Measurements from ENCODE around the gene TBC1D23. TPM values are rescaled to one million over a fixed set of nuclear protein-coding genes. Genes with fewer than 3 reads are reported as not detected.

The TBC1D23 gene
- total and polyA plus RNA-seq, 12 donors, result 19.8 to 117 (median 57.3) TPM

GRCh38 chr3:100330651-100331050 is 69.9 kb downstream of the TBC1D23 start:
- Histone ChIP-seq H3K4me1 (replicated peaks in 1 of 2) (peaks cover 0 to 15% of the 10 kb centered on the region in 2 donors), H3K36me3 (replicated peaks in 1 of 2) (no peaks in the 10 kb centered on the region), H3K27ac (no peak overlapping the region), H3K4me3 (no peak overlapping the region), H3K27me3 (no peaks in the 10 kb centered on the region), H3K9me3 (replicated peaks in 1 of 3) (no peaks in the 10 kb centered on the region)
- intact Hi-C loops (cut with DNase I), result no loop called here
- 93 to 97% (median 95%) methylated on average over 5 of the region's 5 CpGs for WGBS, 4 donors
- no peak for DNase-seq
- TF ChIP-seq, protein P1, sequence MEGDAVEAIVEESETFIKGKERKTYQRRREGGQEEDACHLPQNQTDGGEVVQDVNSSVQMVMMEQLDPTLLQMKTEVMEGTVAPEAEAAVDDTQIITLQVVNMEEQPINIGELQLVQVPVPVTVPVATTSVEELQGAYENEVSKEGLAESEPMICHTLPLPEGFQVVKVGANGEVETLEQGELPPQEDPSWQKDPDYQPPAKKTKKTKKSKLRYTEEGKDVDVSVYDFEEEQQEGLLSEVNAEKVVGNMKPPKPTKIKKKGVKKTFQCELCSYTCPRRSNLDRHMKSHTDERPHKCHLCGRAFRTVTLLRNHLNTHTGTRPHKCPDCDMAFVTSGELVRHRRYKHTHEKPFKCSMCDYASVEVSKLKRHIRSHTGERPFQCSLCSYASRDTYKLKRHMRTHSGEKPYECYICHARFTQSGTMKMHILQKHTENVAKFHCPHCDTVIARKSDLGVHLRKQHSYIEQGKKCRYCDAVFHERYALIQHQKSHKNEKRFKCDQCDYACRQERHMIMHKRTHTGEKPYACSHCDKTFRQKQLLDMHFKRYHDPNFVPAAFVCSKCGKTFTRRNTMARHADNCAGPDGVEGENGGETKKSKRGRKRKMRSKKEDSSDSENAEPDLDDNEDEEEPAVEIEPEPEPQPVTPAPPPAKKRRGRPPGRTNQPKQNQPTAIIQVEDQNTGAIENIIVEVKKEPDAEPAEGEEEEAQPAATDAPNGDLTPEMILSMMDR (IDR thresholded peaks at IDR 0.05), result no peak
- no peak for TF ChIP-seq POLR2A (IDR thresholded peaks at IDR 0.05)

DNA sequence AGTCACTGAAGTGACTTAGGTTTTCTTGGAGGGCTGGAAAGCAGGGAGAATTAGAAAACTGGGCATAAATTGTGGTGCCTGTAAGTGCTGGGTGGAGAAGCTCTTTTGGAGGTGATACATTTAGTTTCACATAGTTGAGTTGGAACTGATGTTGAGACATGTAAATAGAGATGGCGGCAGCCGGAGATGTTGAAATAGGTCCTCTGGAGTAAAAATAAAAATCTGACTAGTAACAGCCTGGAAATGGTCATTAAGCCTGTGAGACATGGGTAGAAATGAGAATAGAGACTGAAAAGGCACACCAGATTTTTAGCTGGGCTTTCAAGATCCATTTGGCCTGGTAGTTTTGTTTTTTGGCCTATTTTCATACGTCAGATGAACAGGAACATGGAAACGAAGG is 70.9 kb downstream of the TBC1D23 start:
- TF ChIP-seq POLR2A (IDR thresholded peaks at IDR 0.05), result no peak
- TF ChIP-seq, protein P1 (IDR thresholded peaks at IDR 0.05), result no peak
- intact Hi-C loops (cut with DNase I), result no loop called here
- Histone ChIP-seq H3K27ac (no peak overlapping the region), H3K4me1 (replicated peaks in 1 of 2) (peaks cover 0 to 19% of the 10 kb centered on the region in 2 donors), H3K4me3 (no peak overlapping the region), H3K9me3 (replicated peaks in 1 of 3) (no peaks in the 10 kb centered on the region), H3K27me3 (no peaks in the 10 kb centered on the region), H3K36me3 (replicated peaks in 1 of 2) (no peaks in the 10 kb centered on the region)
- no peak for DNase-seq
- 92 to 98% (median 93%) methylated on average over 4 of the region's 4 CpGs for WGBS, 4 donors

DNA sequence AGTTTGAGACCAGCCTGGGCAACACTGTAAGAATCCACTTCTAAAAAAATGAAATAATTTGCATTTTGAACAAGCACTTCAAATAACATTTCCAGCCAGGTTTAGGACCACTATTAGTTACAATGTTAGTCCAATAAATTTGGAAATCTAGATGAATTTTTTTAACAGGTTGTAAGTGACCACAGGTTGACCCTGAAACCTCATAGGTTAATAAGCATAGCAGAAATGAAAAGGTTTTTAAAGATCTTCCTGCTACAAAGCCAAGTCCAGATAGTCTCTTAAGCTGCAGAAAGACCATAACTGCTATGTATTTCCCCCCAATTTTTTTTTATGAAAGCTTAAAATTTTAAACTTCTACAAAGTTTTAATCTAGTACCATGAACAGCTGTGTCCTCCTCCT is 72.3 kb downstream of the TBC1D23 start:
- intact Hi-C loops (cut with DNase I), result no loop called here
- Histone ChIP-seq H3K27me3 (no peaks in the 10 kb centered on the region), H3K27ac (no peak overlapping the region)

DNA sequence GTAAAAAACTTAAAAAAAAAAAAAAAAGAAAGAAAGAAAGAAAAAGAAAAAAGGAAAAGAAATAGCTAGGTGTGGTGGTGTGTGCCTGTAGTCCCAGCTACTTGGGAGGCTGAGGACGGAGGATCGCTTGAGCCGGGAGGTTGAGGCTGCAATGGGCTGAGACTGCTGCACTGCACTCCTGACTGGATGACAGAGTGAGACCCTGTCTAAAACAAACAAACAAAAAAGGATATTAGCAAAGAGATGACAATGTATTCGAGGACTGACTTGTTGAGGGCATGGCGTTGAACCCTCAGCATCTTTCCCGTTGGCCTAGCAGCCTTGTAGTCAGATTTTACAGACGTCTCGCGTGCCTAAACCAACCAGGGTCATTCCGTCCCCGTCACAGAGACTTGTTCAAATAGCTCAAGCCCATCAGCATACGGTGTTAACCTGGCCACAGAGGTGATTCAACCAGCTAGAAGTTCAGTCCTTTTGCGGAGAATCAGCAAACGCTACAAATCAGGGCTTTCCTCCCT is 73.2 kb downstream of the TBC1D23 start:
- intact Hi-C loops (cut with DNase I), result no loop called here
- Histone ChIP-seq H3K9me3 (replicated peaks in 1 of 3) (no peaks in the 10 kb centered on the region), H3K27ac (peak overlapping the region in 4 of 5 donors; percentile 71 to 94 (median 84)), H3K4me3 (peak overlapping the region in 3 of 4 donors; percentile 70 to 99 (median 81)), H3K36me3 (replicated peaks in 1 of 2) (no peaks in the 10 kb centered on the region), H3K27me3 (no peaks in the 10 kb centered on the region), H3K4me1 (replicated peaks in 1 of 2) (peaks cover 0 to 19% of the 10 kb centered on the region in 2 donors)
- DNase-seq, result no peak
- no peak for TF ChIP-seq POLR2A (IDR thresholded peaks at IDR 0.05)
- TF ChIP-seq, protein P1 (IDR thresholded peaks at IDR 0.05), result no peak
- 31 to 48% (median 35%) methylated on average over 11 to 14 of the region's 14 CpGs for WGBS, 4 donors

More for the DNA sequence above, 72.3 kb downstream of the TBC1D23 start:
- DNase-seq, result no peak
- Histone ChIP-seq H3K36me3 (replicated peaks in 1 of 2) (no peaks in the 10 kb centered on the region), H3K4me1 (replicated peaks in 1 of 2) (peaks cover 0 to 19% of the 10 kb centered on the region in 2 donors), H3K4me3 (no peak overlapping the region), H3K9me3 (replicated peaks in 1 of 3) (no peaks in the 10 kb centered on the region)
- TF ChIP-seq POLR2A (IDR thresholded peaks at IDR 0.05), result no peak
- TF ChIP-seq, protein P1 (IDR thresholded peaks at IDR 0.05), result no peak
